Astrocyte of the cerebellum (primary cell): ENCODE data around the gene RFTN2.

Source experiments
- DNase-seq: peaks from one replicate; pipeline ENCODE4 v3.0.0-alpha.2; 2011; ENCODE audit warnings: low read depth
- H3K4me3 ChIP-seq: 2 replicates; pipeline ENCODE4 v1.5.1; 2011; ENCODE audit warnings: mild to moderate bottlenecking, low read depth, low read length, moderate library complexity
- in situ Hi-C: cut with HindIII; loops from 2 replicates; pipeline ENCODE4 v1.10.0; 2017; ENCODE audit warnings: low sequenced_read_pairs
- TF ChIP-seq, protein P1 (sequence below): IDR thresholded peaks from 2 replicates; pipeline ENCODE4 v1.5.1; 2012; ENCODE audit warnings: low read length, low read depth, moderate library complexity, mild to moderate bottlenecking; ENCODE audit errors: missing control alignments

The RFTN2 gene

DNA sequence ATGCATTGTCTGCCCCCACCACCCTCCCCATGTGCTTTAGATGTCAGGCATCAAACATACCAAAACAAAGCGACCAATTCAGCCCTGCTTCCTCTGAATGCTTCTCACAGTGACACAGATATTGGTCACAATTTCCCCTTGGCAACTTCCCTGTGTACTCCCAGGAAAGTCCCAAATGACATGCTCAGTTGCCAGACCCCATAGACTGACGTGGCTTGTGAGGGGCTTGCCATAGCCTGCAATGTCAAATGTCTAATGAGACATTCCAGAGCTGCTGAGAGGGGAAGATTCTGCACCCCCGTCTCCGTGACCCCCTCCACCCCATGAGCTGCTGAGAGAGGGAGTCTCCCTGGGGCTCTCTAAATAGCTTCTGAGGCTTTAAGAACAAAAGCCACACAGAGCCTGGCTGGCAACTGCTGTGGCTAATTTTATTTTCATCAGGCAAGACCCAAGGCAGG is 47.3 kb downstream of the RFTN2 start:
- in situ Hi-C loops, result no loop called here
- no peak for DNase-seq
- no peak overlapping the region for H3K4me3 ChIP-seq
- TF ChIP-seq, protein P1, sequence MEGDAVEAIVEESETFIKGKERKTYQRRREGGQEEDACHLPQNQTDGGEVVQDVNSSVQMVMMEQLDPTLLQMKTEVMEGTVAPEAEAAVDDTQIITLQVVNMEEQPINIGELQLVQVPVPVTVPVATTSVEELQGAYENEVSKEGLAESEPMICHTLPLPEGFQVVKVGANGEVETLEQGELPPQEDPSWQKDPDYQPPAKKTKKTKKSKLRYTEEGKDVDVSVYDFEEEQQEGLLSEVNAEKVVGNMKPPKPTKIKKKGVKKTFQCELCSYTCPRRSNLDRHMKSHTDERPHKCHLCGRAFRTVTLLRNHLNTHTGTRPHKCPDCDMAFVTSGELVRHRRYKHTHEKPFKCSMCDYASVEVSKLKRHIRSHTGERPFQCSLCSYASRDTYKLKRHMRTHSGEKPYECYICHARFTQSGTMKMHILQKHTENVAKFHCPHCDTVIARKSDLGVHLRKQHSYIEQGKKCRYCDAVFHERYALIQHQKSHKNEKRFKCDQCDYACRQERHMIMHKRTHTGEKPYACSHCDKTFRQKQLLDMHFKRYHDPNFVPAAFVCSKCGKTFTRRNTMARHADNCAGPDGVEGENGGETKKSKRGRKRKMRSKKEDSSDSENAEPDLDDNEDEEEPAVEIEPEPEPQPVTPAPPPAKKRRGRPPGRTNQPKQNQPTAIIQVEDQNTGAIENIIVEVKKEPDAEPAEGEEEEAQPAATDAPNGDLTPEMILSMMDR, result no peak

DNA sequence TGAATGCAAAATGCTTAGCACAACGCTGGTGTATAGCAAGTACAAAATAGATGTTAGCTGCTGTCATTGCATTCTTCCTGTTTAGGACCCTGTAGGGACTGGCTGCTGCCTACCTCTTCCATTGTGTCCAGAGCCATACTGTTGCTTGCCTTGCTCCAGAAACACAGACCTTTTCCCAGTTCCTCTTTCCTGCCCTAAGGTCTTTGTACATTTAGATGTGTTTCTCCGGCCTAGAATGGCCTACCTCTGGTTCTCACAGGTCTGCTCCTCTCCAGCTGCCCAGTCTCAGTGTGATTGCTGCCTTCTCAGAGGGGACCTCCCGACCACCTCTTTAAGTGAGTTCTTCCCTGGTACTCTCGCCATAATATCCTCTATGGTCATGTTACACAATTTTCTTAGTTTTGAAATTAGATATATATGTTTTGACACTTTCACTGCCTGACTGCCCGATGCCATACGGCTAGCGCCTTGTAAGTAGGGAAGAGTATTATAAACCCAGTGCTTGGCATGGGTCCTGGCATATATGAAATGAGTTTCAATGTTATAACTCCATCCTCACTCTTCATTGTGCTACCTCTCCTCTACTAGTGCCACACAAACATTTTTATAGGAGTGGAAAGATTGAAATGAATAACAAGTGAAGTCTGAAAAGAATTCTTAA is 48.3 kb downstream of the RFTN2 start:
- in situ Hi-C loops, result no loop called here
- H3K4me3 ChIP-seq, result no peak overlapping the region
- TF ChIP-seq, protein P1, result no peak

DNA sequence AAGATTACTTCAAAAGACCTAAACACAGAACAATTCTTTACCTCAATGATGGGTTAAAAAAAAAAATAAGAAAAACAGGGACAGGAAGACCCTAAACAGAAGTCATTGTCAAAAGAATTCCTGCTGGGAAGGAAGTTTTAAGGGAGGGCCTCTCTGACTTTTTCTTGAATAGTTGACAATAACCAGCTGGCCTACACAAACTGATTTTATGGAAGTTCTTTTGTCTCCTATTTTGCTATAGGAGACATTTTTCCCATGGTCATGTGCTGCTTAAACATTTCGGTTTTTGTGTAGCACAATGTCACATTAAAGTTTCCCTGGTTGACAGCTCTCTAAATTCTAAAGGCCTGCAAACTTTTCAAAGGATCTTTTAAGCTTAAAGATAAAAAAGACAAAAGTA is 55.3 kb downstream of the RFTN2 start:
- in situ Hi-C loops, result no loop called here
- DNase-seq, result no peak
- TF ChIP-seq, protein P1, result no peak
- H3K4me3 ChIP-seq, result no peak overlapping the region

More for the DNA sequence above, 48.3 kb downstream of the RFTN2 start:
- no peak for DNase-seq

DNA sequence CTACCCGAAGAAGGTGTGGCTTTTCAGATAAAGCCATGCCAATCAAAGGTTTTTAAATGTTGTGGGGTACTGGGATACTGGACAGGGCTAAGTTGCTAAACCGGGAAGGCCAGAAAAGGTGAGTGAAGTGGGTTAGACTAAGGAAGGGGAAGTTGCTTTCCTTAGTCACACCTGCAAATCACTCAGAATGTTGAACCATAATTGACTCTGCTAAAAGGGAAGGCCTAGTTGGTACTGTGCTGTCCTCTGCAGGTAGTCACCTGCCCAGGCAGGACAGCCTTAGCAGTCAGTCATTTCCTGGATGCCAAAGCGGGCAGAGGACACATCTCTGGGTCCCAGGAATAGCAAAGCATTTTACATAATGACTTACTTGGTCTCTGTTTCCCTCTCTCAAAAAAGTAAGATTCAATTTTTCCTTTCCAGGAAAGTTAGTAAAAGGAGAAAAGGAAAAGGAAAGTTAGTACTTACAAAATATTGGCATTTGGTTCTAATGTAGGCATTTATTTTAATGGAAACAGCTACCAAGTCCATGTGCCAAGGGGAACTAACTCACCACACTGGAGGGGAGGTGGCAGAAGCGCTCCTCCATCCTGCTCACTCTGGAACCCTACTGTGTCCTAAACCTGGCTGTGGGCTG is 60.3 kb downstream of the RFTN2 start:
- in situ Hi-C loops, result no loop called here
- TF ChIP-seq, protein P1, result no peak
- DNase-seq, result no peak
- H3K4me3 ChIP-seq, result no peak overlapping the region

DNA sequence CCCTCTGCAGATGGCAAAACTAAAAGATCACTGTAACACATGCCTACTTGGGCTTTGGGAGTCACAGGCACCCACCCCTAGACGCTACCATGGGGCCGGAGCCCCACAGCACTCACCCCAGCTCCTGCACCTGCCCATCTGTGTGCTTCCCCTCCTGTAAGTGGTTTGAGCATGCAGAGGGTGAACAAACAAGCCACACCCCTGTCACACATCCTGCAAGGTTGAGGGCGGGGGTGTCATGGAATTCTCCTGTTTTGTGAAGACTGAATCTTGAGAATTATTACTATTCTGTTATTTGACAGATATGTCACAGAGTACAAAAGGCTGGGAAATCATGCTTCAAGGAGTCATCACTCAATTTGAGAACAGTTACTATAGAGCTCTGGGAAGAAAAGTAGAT is 60.9 kb downstream of the RFTN2 start:
- no peak overlapping the region for H3K4me3 ChIP-seq
- TF ChIP-seq, protein P1, result no peak
- DNase-seq, result no peak
- in situ Hi-C loops, result no loop called here

DNA sequence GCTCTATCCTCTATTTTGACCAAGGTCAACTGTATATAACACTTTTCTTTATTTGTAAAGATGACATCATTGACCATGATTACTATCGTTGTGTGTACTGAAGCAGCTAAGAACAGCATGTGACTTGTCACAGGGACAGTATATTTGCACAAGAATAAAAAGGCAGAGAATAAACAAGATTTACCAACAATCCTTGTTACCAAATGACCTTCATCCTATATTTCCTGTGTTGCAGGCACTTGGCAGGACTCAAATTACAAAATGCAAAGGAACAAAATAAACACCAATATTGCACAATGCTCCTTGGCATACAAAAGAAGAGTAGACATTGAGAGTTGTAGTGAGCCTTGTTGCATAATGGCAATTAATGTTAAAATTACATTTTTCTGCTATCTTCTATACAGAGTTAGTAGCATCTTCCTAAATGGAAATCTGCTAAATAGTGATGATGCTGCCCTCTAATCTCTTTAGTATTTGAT is 61.8 kb downstream of the RFTN2 start:
- in situ Hi-C loops, result no loop called here
- H3K4me3 ChIP-seq, result no peak overlapping the region
- DNase-seq, result no peak
- TF ChIP-seq, protein P1, result no peak
